Measurements from ENCODE around the gene CFAP97D1.
"Not testable (repeated sequence)": the region's sequence is repeated elsewhere in the genome, so short reads cannot be mapped to it uniquely, and the experiment has no call there.

CFAP97D1 gene

GRCh38 chr17:43791589-43791988 is 11.4 kb downstream of the CFAP97D1 start:
- H3K27ac ChIP-seq (ENCODE audit: low read length) = no peak overlapping the region
- H3K79me2 ChIP-seq (ENCODE audit: low read length) = no peaks in the 10 kb centered on the region
- H3K27me3 ChIP-seq (ENCODE audit: low read depth, low read length) = peaks cover 9% of the 10 kb centered on the region; the same call in 1 of the 2 replicates
- 0 out of 2 replicates have a peak, but pooled peaks cover 5% of the 10 kb centered on the region for H3K4me1 ChIP-seq (ENCODE audit: low read length)
- H4K20me1 ChIP-seq (ENCODE audit: insufficient read depth, low read length) = no peaks in the 10 kb centered on the region
- no peaks in the 10 kb centered on the region for H3K9me3 ChIP-seq (ENCODE audit: insufficient read depth, low read length)
- peak overlapping the region; percentile 31 for H3K4me2 ChIP-seq (ENCODE audit: low read length)
- no peaks in the 10 kb centered on the region for H3K36me3 ChIP-seq (replicated peaks; ENCODE audit: low read depth, low read length)
- peak overlapping the region; percentile 63 for H2AFZ ChIP-seq (ENCODE audit: low read depth, low read length)
- peak overlapping the region; percentile 42 for H3K4me3 ChIP-seq (ENCODE audit: low read length)
- H3K9ac ChIP-seq (ENCODE audit: low read length) = no peak overlapping the region
- TF ChIP-seq CTCF (IDR thresholded peaks at IDR 0.05; ENCODE audit: low read depth, low read length) (no peak), EZH2phosphoT487 (IDR thresholded peaks at IDR 0.05; ENCODE audit: low read depth) (no peak)

GRCh38 chr17:43792668-43793067 is 12.4 kb downstream of the CFAP97D1 start:
- H3K4me2 ChIP-seq (ENCODE audit: low read length); H3K27me3 ChIP-seq (ENCODE audit: low read depth, low read length); H3K4me3 ChIP-seq (ENCODE audit: low read length); H3K9me3 ChIP-seq (ENCODE audit: insufficient read depth, low read length); H2AFZ ChIP-seq (ENCODE audit: low read depth, low read length); H3K9ac ChIP-seq (ENCODE audit: low read length); H3K79me2 ChIP-seq (ENCODE audit: low read length); H4K20me1 ChIP-seq (ENCODE audit: insufficient read depth, low read length); H3K36me3 ChIP-seq (replicated peaks; ENCODE audit: low read depth, low read length); H3K4me1 ChIP-seq (ENCODE audit: low read length); H3K27ac ChIP-seq (ENCODE audit: low read length): not testable (repeated sequence)

- H3K9ac ChIP-seq (ENCODE audit: low read length); H3K9me3 ChIP-seq (ENCODE audit: insufficient read depth, low read length); H3K4me3 ChIP-seq (ENCODE audit: low read length); H3K79me2 ChIP-seq (ENCODE audit: low read length); H3K27ac ChIP-seq (ENCODE audit: low read length); H3K4me2 ChIP-seq (ENCODE audit: low read length); H3K36me3 ChIP-seq (replicated peaks; ENCODE audit: low read depth, low read length); H4K20me1 ChIP-seq (ENCODE audit: insufficient read depth, low read length); H2AFZ ChIP-seq (ENCODE audit: low read depth, low read length); H3K4me1 ChIP-seq (ENCODE audit: low read length): not testable (repeated sequence)
- peaks cover 19% of the 10 kb centered on the region for H3K27me3 ChIP-seq (ENCODE audit: low read depth, low read length)
Observed at GRCh38 chr17:43798024-43798423, 17.8 kb downstream of the CFAP97D1 start.

- Histone ChIP-seq H3K9ac (ENCODE audit: low read length) (no peak overlapping the region), H2AFZ (ENCODE audit: low read depth, low read length) (no peak overlapping the region), H3K79me2 (ENCODE audit: low read length) (no peaks in the 10 kb centered on the region), H3K4me2 (ENCODE audit: low read length) (no peak overlapping the region), H4K20me1 (ENCODE audit: insufficient read depth, low read length) (no peaks in the 10 kb centered on the region), H3K27me3 (ENCODE audit: low read depth, low read length) (peaks cover 27% of the 10 kb centered on the region), H3K4me1 (ENCODE audit: low read length) (no peaks in the 10 kb centered on the region), H3K4me3 (ENCODE audit: low read length) (no peak overlapping the region), H3K36me3 (replicated peaks; ENCODE audit: low read depth, low read length) (no peaks in the 10 kb centered on the region), H3K27ac (ENCODE audit: low read length) (no peak overlapping the region), H3K9me3 (ENCODE audit: insufficient read depth, low read length) (no peaks in the 10 kb centered on the region)
- no peak for TF ChIP-seq EZH2phosphoT487 (IDR thresholded peaks at IDR 0.05; ENCODE audit: low read depth)
- TF ChIP-seq CTCF (IDR thresholded peaks at IDR 0.05; ENCODE audit: low read depth, low read length) = no peak
Observed at GRCh38 chr17:43799047-43799446, 18.8 kb downstream of the CFAP97D1 start.

GRCh38 chr17:43800736-43801135 is 20.5 kb downstream of the CFAP97D1 start:
- Histone ChIP-seq H3K27me3 (ENCODE audit: low read depth, low read length) (peaks cover 31% of the 10 kb centered on the region), H3K9ac (ENCODE audit: low read length) (no peak overlapping the region), H3K4me3 (ENCODE audit: low read length) (no peak overlapping the region), H3K79me2 (ENCODE audit: low read length) (no peaks in the 10 kb centered on the region), H3K9me3 (ENCODE audit: insufficient read depth, low read length) (no peaks in the 10 kb centered on the region), H4K20me1 (ENCODE audit: insufficient read depth, low read length) (no peaks in the 10 kb centered on the region), H3K4me1 (ENCODE audit: low read length) (no peaks in the 10 kb centered on the region), H3K36me3 (replicated peaks; ENCODE audit: low read depth, low read length) (no peaks in the 10 kb centered on the region), H2AFZ (ENCODE audit: low read depth, low read length) (no peak overlapping the region), H3K4me2 (ENCODE audit: low read length) (no peak overlapping the region), H3K27ac (ENCODE audit: low read length) (no peak overlapping the region)
- TF ChIP-seq EZH2phosphoT487 (IDR thresholded peaks at IDR 0.05; ENCODE audit: low read depth) (no peak), CTCF (IDR thresholded peaks at IDR 0.05; ENCODE audit: low read depth, low read length) (no peak)

Data from OCI-LY3 (cell line).